ENCODE measurements around the gene RENBP. TPM values are rescaled to one million over a fixed set of nuclear protein-coding genes. Genes with fewer than 3 reads are reported as not detected.

Gene RENBP
- total and polyA plus RNA-seq, 9 of the 15 experiments (the other 6 are each of a cell fraction or from before 2014, with no cell fraction given) = 0.07 to 14.8 (median 10.6) TPM; not detected in 1

GRCh38 chrX:153992180-153992579 is 47.7 kb upstream of the RENBP start (continued):
- TF ChIP-seq GTF2B (IDR thresholded peaks at IDR 0.05; ENCODE audit: extremely low read depth, insufficient read length) (no peak), SMAD4 (CRISPR knock-in tag; conservative IDR thresholded peaks at IDR 0.05) (no peak), THAP7 (CRISPR knock-in tag; IDR thresholded peaks at IDR 0.05) (no peak), SRSF9 (IDR thresholded peaks at IDR 0.05; ENCODE audit: borderline replicate concordance, low read depth, low read length) (no peak), ZNF253 (CRISPR knock-in tag; conservative IDR thresholded peaks at IDR 0.05) (no peak), ZNF212 (CRISPR knock-in tag; IDR thresholded peaks at IDR 0.05) (no peak), FOXM1 (IDR thresholded peaks at IDR 0.05; ENCODE audit: low read depth) (no peak), FOXM1 (CRISPR knock-in tag; IDR thresholded peaks at IDR 0.05; ENCODE audit: low read depth) (no peak), SP2 (IDR thresholded peaks at IDR 0.05; ENCODE audit: extremely low read depth, low read depth, low read length, poor library complexity, severe bottlenecking) (no peak)

- DNase-seq (ENCODE audit: extremely low read depth in 1 of 4, low spot score in 3 of 4) = no peak
- H3K4me2 ChIP-seq (ENCODE audit: insufficient read depth, low read length) = no peak overlapping the region
- H3K9me3 ChIP-seq (replicated peaks; ENCODE audit: control insufficient read depth, insufficient read depth, low read depth, low read length) = no peaks in the 10 kb centered on the region
- FAIRE-seq = no peak
- CTCF ChIA-PET (ENCODE audit: low intra/inter-chr PET ratio) = interaction anchor here (0.7 kb wide), 1 partner anchor 1078 kb away, joined by 3 read pairs; no protein-coding TSS in a partner anchor
- H3K27me3 ChIP-seq (ENCODE audit: control insufficient read depth in 2 of 2, insufficient read depth in 2 of 2, low read length in 2 of 2) = no peaks in the 10 kb centered on the region
- H3K9me1 ChIP-seq (ENCODE audit: control insufficient read depth, insufficient read depth, low read length) = peaks cover 3% of the 10 kb centered on the region
- ATAC-seq = no peak
- TF ChIP-seq MTA1 (IDR thresholded peaks at IDR 0.05; ENCODE audit: borderline replicate concordance) (peak; percentile 43; the same call in 1 of the 2 replicates), NCOA4 (IDR thresholded peaks at IDR 0.05; ENCODE audit: partially characterized antibody) (peak; percentile 5), ZNF512 (tag; IDR thresholded peaks at IDR 0.05) (peak; percentile 99), CBFA2T3 (IDR thresholded peaks at IDR 0.05) (no peak), THRAP3 (IDR thresholded peaks at IDR 0.05; ENCODE audit: borderline replicate concordance) (peak; percentile 83; the same call in 1 of the 2 replicates), ZBTB2 (IDR thresholded peaks at IDR 0.05) (peak; percentile 67; the same call in 1 of the 2 replicates)
- no TSS peak for BruUV-seq (replicated peaks)
- no peak overlapping the region for H3K27ac ChIP-seq (ENCODE audit: extremely low read depth, low read depth, low read length)
- intact Hi-C loops (cut with micrococcal nuclease) = no loop called here
- H4K20me1 ChIP-seq (replicated peaks; ENCODE audit: control insufficient read depth, insufficient read depth, low read length) = no peaks in the 10 kb centered on the region
- no peak overlapping the region for H2AFZ ChIP-seq (ENCODE audit: low read depth, low read length)
- no CpG with 5 or more reads among the region's 3 CpGs for WGBS (ENCODE audit: insufficient coverage, low coverage, missing lambda C conversion rate)
- no peak overlapping the region for H3K9ac ChIP-seq (ENCODE audit: insufficient read depth in 1 of 2, low read depth in 2 of 2, low read length in 2 of 2)
- in situ Hi-C loops (cut with MboI) = no loop called here
- no peaks in the 10 kb centered on the region for H3K36me3 ChIP-seq (ENCODE audit: control insufficient read depth, insufficient read depth, low read length)
- peaks cover 0 to 23% of the 10 kb centered on the region in 2 experiments; a peak in 3 of 5 replicates for H3K4me1 ChIP-seq (replicated peaks in 1 of 2; ENCODE audit: control insufficient read depth in 2 of 2, insufficient read depth in 2 of 2, low read length in 2 of 2)
- no peaks in the 10 kb centered on the region for H3K79me2 ChIP-seq (ENCODE audit: control insufficient read depth, insufficient read depth, low read length)
- POLR2A ChIA-PET = interaction anchor here (1.0 kb wide), 1 partner anchor 17 kb away, joined by 4 read pairs; no protein-coding TSS in a partner anchor
- H3K4me3 ChIP-seq = no peak overlapping the region
These were observed 46.7 kb upstream of the RENBP start for GRCh38 chrX:153991013-153991580.
